Karpas-422 (cell line): Measurements from ENCODE around the gene IRF5. TPM values are rescaled to one million over a fixed set of nuclear protein-coding genes. Genes with fewer than 3 reads are reported as not detected.
"Not testable (repeated sequence)": the region's sequence is repeated elsewhere in the genome, so short reads cannot be mapped to it uniquely, and the experiment has no call there.

ENCODE experiments used
- DNase-seq: peaks from one replicate; pipeline ENCODE4 v3.0.0-alpha.2; 2015
- H2AFZ ChIP-seq: fragments of 200-600 bp; sonication (generic); 2 replicates; pipeline ENCODE4 v1.6.1; 2014; ENCODE audit warnings: antibody characterized with exemption, low read length, mixed read lengths
- H3K27ac ChIP-seq: fragments of 200-600 bp; sonication (generic); 2 replicates; pipeline ENCODE4 v1.5.1; 2014; ENCODE audit warnings: mild to moderate bottlenecking, low read length, moderate library complexity
- H3K27me3 ChIP-seq: fragments of 200-600 bp; sonication (generic); 2 replicates; pipeline ENCODE4 v1.6.1; 2014; ENCODE audit warnings: low read length, mixed read lengths
- H3K36me3 ChIP-seq: fragments of 200-600 bp; sonication (generic); 2 replicates; pipeline ENCODE4 v1.6.1; 2014; ENCODE audit warnings: low read length, mixed read lengths; ENCODE audit not compliant: insufficient read depth
- H3K4me1 ChIP-seq: fragments of 200-600 bp; sonication (generic); 2 replicates; pipeline ENCODE4 v1.6.1; 2014; ENCODE audit warnings: mild to moderate bottlenecking, low read length, mixed read lengths
- H3K4me2 ChIP-seq: fragments of 200-600 bp; sonication (generic); 2 replicates; pipeline ENCODE4 v1.6.1; 2014; ENCODE audit warnings: low read length, low read depth, mild to moderate bottlenecking; ENCODE audit not compliant: poor library complexity, severe bottlenecking
- H3K4me3 ChIP-seq: fragments of 200-600 bp; sonication (generic); 2 replicates; pipeline ENCODE4 v1.5.1; 2014; ENCODE audit warnings: mild to moderate bottlenecking, antibody characterized with exemption, low read length, mixed read lengths
- H3K79me2 ChIP-seq: fragments of 200-600 bp; sonication (generic); 2 replicates; pipeline ENCODE4 v1.6.1; 2014; ENCODE audit warnings: mild to moderate bottlenecking, low read length, mixed read lengths
- H3K9ac ChIP-seq: fragments of 200-600 bp; sonication (generic); 2 replicates; pipeline ENCODE4 v1.6.0; 2014; ENCODE audit warnings: low read length
- H3K9me2 ChIP-seq: fragments of 200-600 bp; sonication (generic), shearing (Covaris generic); replicated peaks from 2 replicates; pipeline ENCODE4 v1.6.0; 2014; ENCODE audit warnings: mild to moderate bottlenecking, low read length, moderate library complexity; ENCODE audit not compliant: insufficient read depth
- H3K9me3 ChIP-seq: fragments of 300-700, 200-600 bp; sonication (generic); 2 replicates; pipeline ENCODE4 v1.6.1; 2014; ENCODE audit warnings: low read length, mixed read lengths
- H4K20me1 ChIP-seq: fragments of 200-600 bp; sonication (generic); 2 replicates; pipeline ENCODE4 v1.6.1; 2014; ENCODE audit warnings: mild to moderate bottlenecking, antibody characterized with exemption, low read length, low read depth; ENCODE audit not compliant: insufficient read depth
- total RNA-seq: library from RNA; depleted of rRNA; stranded (reverse); fragments of >200 nt; shearing (Covaris generic); gene quantifications from 2 replicates; pipeline ENCODE4 v1.2.3, GENCODE V29; 2014; ENCODE audit warnings: low replicate concordance

Gene IRF5
- total RNA-seq, 1 experiment from 2014 or later = 7.8 TPM

GRCh38 chr7:128974241-128974934, 36.7 kb downstream of the IRF5 start:
- H3K36me3 ChIP-seq = peaks cover 57% of the 10 kb centered on the region
- no peak for DNase-seq
- no peaks in the 10 kb centered on the region for H3K9me2 ChIP-seq
- H3K9ac ChIP-seq = no peak overlapping the region
- no peaks in the 10 kb centered on the region for H4K20me1 ChIP-seq
- no peaks in the 10 kb centered on the region for H3K4me1 ChIP-seq
- no peaks in the 10 kb centered on the region for H3K79me2 ChIP-seq
- no peak overlapping the region for H3K4me3 ChIP-seq
- no peak overlapping the region for H3K4me2 ChIP-seq
- H3K9me3 ChIP-seq = no peaks in the 10 kb centered on the region
- no peak overlapping the region for H2AFZ ChIP-seq
- H3K27ac ChIP-seq = no peak overlapping the region
- no peaks in the 10 kb centered on the region for H3K27me3 ChIP-seq

- no peak for DNase-seq
- Histone ChIP-seq H4K20me1 (no peaks in the 10 kb centered on the region), H3K4me2 (no peak overlapping the region), H3K9me2 (no peaks in the 10 kb centered on the region), H3K79me2 (no peaks in the 10 kb centered on the region), H3K27ac (no peak overlapping the region), H3K4me1 (no peaks in the 10 kb centered on the region), H3K4me3 (no peak overlapping the region), H3K9ac (no peak overlapping the region), H3K9me3 (no peaks in the 10 kb centered on the region), H2AFZ (no peak overlapping the region), H3K36me3 (peaks cover 69% of the 10 kb centered on the region), H3K27me3 (no peaks in the 10 kb centered on the region)
Measured at GRCh38 chr7:128982105-128982504, 44.4 kb downstream of the IRF5 start.

- Histone ChIP-seq H3K27ac (no peak overlapping the region), H3K9ac (no peak overlapping the region), H3K79me2 (peaks cover 7% of the 10 kb centered on the region; the same call in 1 of the 2 replicates), H3K9me3 (no peaks in the 10 kb centered on the region), H3K4me3 (no peak overlapping the region), H3K27me3 (no peaks in the 10 kb centered on the region), H2AFZ (no peak overlapping the region), H3K9me2 (no peaks in the 10 kb centered on the region), H3K4me1 (no peaks in the 10 kb centered on the region), H3K4me2 (no peak overlapping the region), H3K36me3 (peaks cover 68% of the 10 kb centered on the region), H4K20me1 (no peaks in the 10 kb centered on the region)
- DNase-seq = no peak
Measured at GRCh38 chr7:128985660-128986059, 47.9 kb downstream of the IRF5 start.

GRCh38 chr7:128986609-128987008, 48.9 kb downstream of the IRF5 start:
- Histone ChIP-seq H4K20me1 (no peaks in the 10 kb centered on the region), H3K79me2 (peaks cover 9% of the 10 kb centered on the region; the same call in 1 of the 2 replicates), H3K4me2 (no peak overlapping the region), H3K9ac (no peak overlapping the region), H3K36me3 (peaks cover 69% of the 10 kb centered on the region), H2AFZ (no peak overlapping the region), H3K9me2 (no peaks in the 10 kb centered on the region), H3K4me1 (no peaks in the 10 kb centered on the region), H3K9me3 (no peaks in the 10 kb centered on the region), H3K4me3 (no peak overlapping the region), H3K27me3 (no peaks in the 10 kb centered on the region), H3K27ac (no peak overlapping the region)
- DNase-seq = no peak

- H3K4me2 ChIP-seq = no peak overlapping the region
- H3K9ac ChIP-seq = no peak overlapping the region
- H3K27ac ChIP-seq = no peak overlapping the region
- no peaks in the 10 kb centered on the region for H3K27me3 ChIP-seq
- no peak overlapping the region for H3K4me3 ChIP-seq
- H3K79me2 ChIP-seq = peaks cover 16% of the 10 kb centered on the region; the same call in 1 of the 2 replicates
- no peaks in the 10 kb centered on the region for H3K9me2 ChIP-seq
- no peaks in the 10 kb centered on the region for H4K20me1 ChIP-seq
- DNase-seq = no peak
- peaks cover 69% of the 10 kb centered on the region for H3K36me3 ChIP-seq
- no peaks in the 10 kb centered on the region for H3K4me1 ChIP-seq
- no peaks in the 10 kb centered on the region for H3K9me3 ChIP-seq
- H2AFZ ChIP-seq = no peak overlapping the region
Measured at GRCh38 chr7:128988372-128988771, 50.6 kb downstream of the IRF5 start.

GRCh38 chr7:128989961-128990360, 52.2 kb downstream of the IRF5 start:
- Histone ChIP-seq H3K4me1 (no peaks in the 10 kb centered on the region), H3K4me3 (no peak overlapping the region), H2AFZ (no peak overlapping the region), H3K9ac (no peak overlapping the region), H3K27me3 (no peaks in the 10 kb centered on the region), H3K36me3 (peaks cover 57% of the 10 kb centered on the region), H3K4me2 (no peak overlapping the region), H3K9me2 (no peaks in the 10 kb centered on the region), H3K79me2 (peaks cover 16% of the 10 kb centered on the region; the same call in 1 of the 2 replicates), H4K20me1 (no peaks in the 10 kb centered on the region), H3K9me3 (no peaks in the 10 kb centered on the region), H3K27ac (no peak overlapping the region)
- DNase-seq = no peak

- no peak for DNase-seq
- Histone ChIP-seq H4K20me1 (no peaks in the 10 kb centered on the region), H3K4me2 (no peak overlapping the region), H3K36me3 (peaks cover 50% of the 10 kb centered on the region), H3K4me3 (no peak overlapping the region), H3K9ac (no peak overlapping the region), H3K27me3 (no peaks in the 10 kb centered on the region), H3K9me2 (no peaks in the 10 kb centered on the region), H3K9me3 (no peaks in the 10 kb centered on the region), H2AFZ (no peak overlapping the region), H3K4me1 (no peaks in the 10 kb centered on the region), H3K79me2 (peaks cover 20% of the 10 kb centered on the region; the same call in 1 of the 2 replicates), H3K27ac (no peak overlapping the region)
Measured at GRCh38 chr7:128993419-128993818, 55.7 kb downstream of the IRF5 start.

GRCh38 chr7:128994560-128994959, 56.8 kb downstream of the IRF5 start:
- H3K27me3 ChIP-seq, H3K4me1 ChIP-seq, H3K9me2 ChIP-seq, H4K20me1 ChIP-seq, H3K27ac ChIP-seq, H3K9ac ChIP-seq, H3K4me2 ChIP-seq, H3K4me3 ChIP-seq, H3K9me3 ChIP-seq, H2AFZ ChIP-seq, DNase-seq: not testable (repeated sequence)
- Histone ChIP-seq H3K79me2 (peaks cover 20% of the 10 kb centered on the region; the same call in 1 of the 2 replicates), H3K36me3 (peaks cover 48% of the 10 kb centered on the region)
